Neutrophil (primary cell): ENCODE results near the gene GALNT9.
A peak's percentile ranks its signal among the peaks of the same experiment; 100 is the strongest.

ENCODE experiments used
- H3K27ac ChIP-seq: fragments of 200-600 bp; sonication (generic); 2 replicates; pipeline ENCODE4 v1.5.1; 2016; ENCODE audit warnings: mild to moderate bottlenecking, moderate library complexity
- H3K27me3 ChIP-seq: fragments of 200-600 bp; sonication (generic); 2 replicates; pipeline ENCODE4 v1.6.0; 2016; ENCODE audit warnings: mild to moderate bottlenecking
- H3K36me3 ChIP-seq: fragments of 200-600 bp; sonication (generic); 2 replicates; pipeline ENCODE4 v1.5.1; 2017
- H3K4me1 ChIP-seq, 2 experiments: fragments of 200-600 bp in 1 of 2; sonication (generic) in 1 of 2; 1 replicate in 1 of 2; 2 replicates in 1 of 2; pipeline versions ENCODE4 v1.5.1 to v1.6.1; 2013 to 2016; ENCODE audit warnings: low read depth in 1 of 2, low read length in 1 of 2, mild to moderate bottlenecking in 1 of 2, moderate library complexity in 1 of 2; ENCODE audit not compliant: control insufficient read depth in 1 of 2, insufficient read depth in 1 of 2
- H3K4me3 ChIP-seq, 2 experiments: fragments of 200-600 bp in 1 of 2; sonication (generic) in 1 of 2; 1 replicate in 1 of 2; 2 replicates in 1 of 2; pipeline ENCODE4 v1.5.1; 2013 to 2016; ENCODE audit warnings: low read depth in 1 of 2, low read length in 1 of 2, mild to moderate bottlenecking in 1 of 2, moderate library complexity in 1 of 2
- H3K9me3 ChIP-seq: fragments of 200-600 bp; sonication (generic); 2 replicates; pipeline ENCODE4 v1.5.1; 2016
- CTCF ChIP-seq: fragments of 200-600 bp; sonication (generic); IDR thresholded peaks from 2 replicates; pipeline ENCODE4 v1.5.1; 2016; ENCODE audit warnings: antibody characterized with exemption

Gene GALNT9

GRCh38 chr12:132163911-132164288 is 165.5 kb downstream of the GALNT9 start:
- no peaks in the 10 kb centered on the region for H3K36me3 ChIP-seq
- no peak for TF ChIP-seq CTCF
- peaks cover 13 to 18% of the 10 kb centered on the region in 2 experiments for H3K4me1 ChIP-seq
- H3K4me3 ChIP-seq = no peak overlapping the region
- H3K9me3 ChIP-seq = no peaks in the 10 kb centered on the region
- peaks cover 22% of the 10 kb centered on the region for H3K27me3 ChIP-seq
- H3K27ac ChIP-seq = no peak overlapping the region

- peak overlapping the region; percentile 5 to 49 for H3K4me3 ChIP-seq
These were observed 166.1 kb downstream of the GALNT9 start for GRCh38 chr12:132163041-132163910.

GRCh38 chr12:132162508-132163031 is 166.8 kb downstream of the GALNT9 start:
- Histone ChIP-seq H3K4me1 (peaks cover 13 to 18% of the 10 kb centered on the region in 2 experiments), H3K36me3 (no peaks in the 10 kb centered on the region), H3K4me3 (peak overlapping the region; percentile 5 to 49), H3K27ac (peak overlapping the region; percentile 56), H3K27me3 (peaks cover 15% of the 10 kb centered on the region), H3K9me3 (no peaks in the 10 kb centered on the region)
- TF ChIP-seq CTCF = no peak

More at GRCh38 chr12:132163041-132163910, 166.1 kb downstream of the GALNT9 start:
- Histone ChIP-seq H3K9me3 (no peaks in the 10 kb centered on the region), H3K27me3 (peaks cover 16% of the 10 kb centered on the region), H3K36me3 (no peaks in the 10 kb centered on the region), H3K4me1 (peaks cover 13 to 18% of the 10 kb centered on the region in 2 experiments), H3K27ac (peak overlapping the region; percentile 56)
- TF ChIP-seq CTCF = no peak

GRCh38 chr12:132161796-132162507 is 167.4 kb downstream of the GALNT9 start:
- H3K36me3 ChIP-seq = no peaks in the 10 kb centered on the region
- no peaks in the 10 kb centered on the region for H3K9me3 ChIP-seq
- TF ChIP-seq CTCF = no peak
- peaks cover 11% of the 10 kb centered on the region for H3K27me3 ChIP-seq
- peak overlapping the region; percentile 5 to 49 for H3K4me3 ChIP-seq
- peaks cover 13 to 18% of the 10 kb centered on the region in 2 experiments for H3K4me1 ChIP-seq
- peak overlapping the region; percentile 56 for H3K27ac ChIP-seq

GRCh38 chr12:132161036-132161781 is 168.2 kb downstream of the GALNT9 start:
- H3K27ac ChIP-seq = peak overlapping the region; percentile 42
- H3K36me3 ChIP-seq = no peaks in the 10 kb centered on the region
- H3K9me3 ChIP-seq = no peaks in the 10 kb centered on the region
- H3K27me3 ChIP-seq = peaks cover 11% of the 10 kb centered on the region
- H3K4me1 ChIP-seq = peaks cover 13 to 18% of the 10 kb centered on the region in 2 experiments
- H3K4me3 ChIP-seq = no peak overlapping the region
- TF ChIP-seq CTCF = no peak
